Measurements from ENCODE around the gene CCL18.

GRCh38 chr17:36104701-36105181, 40.7 kb downstream of the CCL18 start:
- TF ChIP-seq, protein P1, sequence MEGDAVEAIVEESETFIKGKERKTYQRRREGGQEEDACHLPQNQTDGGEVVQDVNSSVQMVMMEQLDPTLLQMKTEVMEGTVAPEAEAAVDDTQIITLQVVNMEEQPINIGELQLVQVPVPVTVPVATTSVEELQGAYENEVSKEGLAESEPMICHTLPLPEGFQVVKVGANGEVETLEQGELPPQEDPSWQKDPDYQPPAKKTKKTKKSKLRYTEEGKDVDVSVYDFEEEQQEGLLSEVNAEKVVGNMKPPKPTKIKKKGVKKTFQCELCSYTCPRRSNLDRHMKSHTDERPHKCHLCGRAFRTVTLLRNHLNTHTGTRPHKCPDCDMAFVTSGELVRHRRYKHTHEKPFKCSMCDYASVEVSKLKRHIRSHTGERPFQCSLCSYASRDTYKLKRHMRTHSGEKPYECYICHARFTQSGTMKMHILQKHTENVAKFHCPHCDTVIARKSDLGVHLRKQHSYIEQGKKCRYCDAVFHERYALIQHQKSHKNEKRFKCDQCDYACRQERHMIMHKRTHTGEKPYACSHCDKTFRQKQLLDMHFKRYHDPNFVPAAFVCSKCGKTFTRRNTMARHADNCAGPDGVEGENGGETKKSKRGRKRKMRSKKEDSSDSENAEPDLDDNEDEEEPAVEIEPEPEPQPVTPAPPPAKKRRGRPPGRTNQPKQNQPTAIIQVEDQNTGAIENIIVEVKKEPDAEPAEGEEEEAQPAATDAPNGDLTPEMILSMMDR (IDR thresholded peaks at IDR 0.05) = no peak
- no peak for TF ChIP-seq NFIC (IDR thresholded peaks at IDR 0.05; ENCODE audit: borderline replicate concordance)
- TF ChIP-seq JUND (IDR thresholded peaks at IDR 0.05) = no peak
- TF ChIP-seq CHD2 (IDR thresholded peaks at IDR 0.05; ENCODE audit: low read length, partially characterized antibody) = no peak
- TF ChIP-seq YY1 (IDR thresholded peaks at IDR 0.05; ENCODE audit: low read depth) = no peak
- TF ChIP-seq EP300 (IDR thresholded peaks at IDR 0.05; ENCODE audit: borderline replicate concordance in 1 of 2, low read depth in 1 of 2, low read length in 1 of 2) = no peak
- TF ChIP-seq ELF1 (IDR thresholded peaks at IDR 0.05) = no peak
- TF ChIP-seq, protein P2, sequence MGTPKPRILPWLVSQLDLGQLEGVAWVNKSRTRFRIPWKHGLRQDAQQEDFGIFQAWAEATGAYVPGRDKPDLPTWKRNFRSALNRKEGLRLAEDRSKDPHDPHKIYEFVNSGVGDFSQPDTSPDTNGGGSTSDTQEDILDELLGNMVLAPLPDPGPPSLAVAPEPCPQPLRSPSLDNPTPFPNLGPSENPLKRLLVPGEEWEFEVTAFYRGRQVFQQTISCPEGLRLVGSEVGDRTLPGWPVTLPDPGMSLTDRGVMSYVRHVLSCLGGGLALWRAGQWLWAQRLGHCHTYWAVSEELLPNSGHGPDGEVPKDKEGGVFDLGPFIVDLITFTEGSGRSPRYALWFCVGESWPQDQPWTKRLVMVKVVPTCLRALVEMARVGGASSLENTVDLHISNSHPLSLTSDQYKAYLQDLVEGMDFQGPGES (IDR thresholded peaks at IDR 0.05; ENCODE audit: low read depth, low read length) = no peak
- no peak for TF ChIP-seq TAF1 (IDR thresholded peaks at IDR 0.05; ENCODE audit: borderline replicate concordance, low read depth, low read length)
- TF ChIP-seq, protein P3, sequence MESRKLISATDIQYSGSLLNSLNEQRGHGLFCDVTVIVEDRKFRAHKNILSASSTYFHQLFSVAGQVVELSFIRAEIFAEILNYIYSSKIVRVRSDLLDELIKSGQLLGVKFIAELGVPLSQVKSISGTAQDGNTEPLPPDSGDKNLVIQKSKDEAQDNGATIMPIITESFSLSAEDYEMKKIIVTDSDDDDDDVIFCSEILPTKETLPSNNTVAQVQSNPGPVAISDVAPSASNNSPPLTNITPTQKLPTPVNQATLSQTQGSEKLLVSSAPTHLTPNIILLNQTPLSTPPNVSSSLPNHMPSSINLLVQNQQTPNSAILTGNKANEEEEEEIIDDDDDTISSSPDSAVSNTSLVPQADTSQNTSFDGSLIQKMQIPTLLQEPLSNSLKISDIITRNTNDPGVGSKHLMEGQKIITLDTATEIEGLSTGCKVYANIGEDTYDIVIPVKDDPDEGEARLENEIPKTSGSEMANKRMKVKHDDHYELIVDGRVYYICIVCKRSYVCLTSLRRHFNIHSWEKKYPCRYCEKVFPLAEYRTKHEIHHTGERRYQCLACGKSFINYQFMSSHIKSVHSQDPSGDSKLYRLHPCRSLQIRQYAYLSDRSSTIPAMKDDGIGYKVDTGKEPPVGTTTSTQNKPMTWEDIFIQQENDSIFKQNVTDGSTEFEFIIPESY (IDR thresholded peaks at IDR 0.05; ENCODE audit: borderline replicate concordance, low read depth) = no peak
- no peak for TF ChIP-seq RFX5 (IDR thresholded peaks at IDR 0.05; ENCODE audit: low read length)
- TF ChIP-seq MXI1 (IDR thresholded peaks at IDR 0.05; ENCODE audit: low read depth, low read length) = no peak
